KBM-7 (cell line): Measurements from ENCODE around the gene ZNF488.

Experiments used
- DNase-seq: peaks from one replicate; pipeline ENCODE4 v3.0.0-alpha.2; 2015
- in situ Hi-C: fragments of 300-500 bp; cut with MboI; formaldehyde crosslinking; loops from 2 replicates; pipeline ENCODE4 v1.14.3; 2020; ENCODE audit warnings: low sequenced_read_pairs, low pct_unique_long_range_greater_than_20kb, mixed read lengths

Gene ZNF488

DNA sequence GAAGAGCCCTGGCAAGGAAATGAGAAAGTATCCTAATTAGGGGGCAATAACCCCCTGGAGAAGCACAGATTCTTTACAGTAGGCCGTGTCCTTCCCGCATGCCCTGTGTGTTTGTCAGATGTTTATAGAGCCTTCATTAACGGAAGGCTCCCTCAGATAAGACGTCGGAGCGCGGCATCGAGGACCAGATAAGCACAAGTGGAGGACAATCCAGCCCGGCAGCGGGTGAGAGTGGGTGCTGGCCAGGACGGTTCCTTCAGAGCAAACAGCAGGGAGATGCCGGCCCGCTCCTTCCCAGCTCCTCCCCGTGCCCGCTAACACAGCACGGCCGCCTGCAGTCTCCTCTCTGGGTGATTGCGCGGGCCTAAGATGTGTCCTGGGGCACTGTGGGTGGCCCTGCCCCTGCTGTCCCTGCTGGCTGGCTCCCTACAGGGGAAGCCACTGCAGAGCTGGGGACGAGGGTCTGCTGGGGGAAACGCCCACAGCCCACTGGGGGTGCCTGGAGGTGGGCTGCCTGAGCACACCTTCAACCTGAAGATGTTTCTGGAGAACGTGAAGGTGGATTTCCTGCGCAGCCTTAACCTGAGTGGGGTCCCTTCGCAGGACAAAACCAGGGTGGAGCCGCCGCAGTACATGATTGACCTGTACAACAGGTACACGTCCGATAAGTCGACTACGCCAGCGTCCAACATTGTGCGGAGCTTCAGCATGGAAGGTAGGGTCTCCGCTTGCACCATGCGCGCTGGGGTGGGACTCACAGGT, 61.6 kb downstream of the ZNF488 start, which contains the start of gene GDF2:
Gene GDF2 (plus strand): TSS at position 155 of the 762 bp plus-strand sequence. CDS start 215 bp downstream, at position 370.
- in situ Hi-C loops, result no loop called here

DNA sequence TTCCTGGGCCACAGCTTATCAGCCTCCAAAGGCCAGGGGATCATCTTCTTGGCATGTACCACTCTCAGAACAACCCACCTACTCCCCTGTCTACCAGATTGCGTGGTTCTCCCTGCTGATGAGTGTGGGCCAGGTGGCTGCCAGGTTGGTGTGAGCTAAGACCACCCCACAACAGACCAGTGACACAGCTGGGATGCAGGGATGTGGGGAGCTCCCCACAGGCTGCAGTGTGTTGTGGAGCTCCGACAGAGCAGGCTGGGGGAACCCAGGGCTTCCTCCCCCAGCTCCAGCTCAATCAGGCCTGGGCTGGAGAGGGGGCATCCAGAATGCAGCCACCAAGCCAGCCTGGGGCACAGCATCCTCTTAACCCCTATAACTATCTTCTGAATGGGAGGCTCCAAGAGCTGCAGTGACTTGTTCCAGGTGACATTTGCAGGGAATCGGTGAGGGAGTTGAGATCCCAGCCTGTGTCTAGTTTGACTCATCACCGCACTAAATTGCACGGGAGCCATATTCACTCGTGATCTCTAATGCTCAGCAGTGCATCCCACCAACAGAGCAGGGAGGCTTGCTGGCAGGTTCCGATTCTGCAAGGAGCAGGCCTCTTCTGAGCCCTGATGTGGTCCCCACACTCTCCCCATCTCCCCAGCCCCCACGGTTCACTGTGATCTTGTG, 62.4 kb downstream of the ZNF488 start:
- in situ Hi-C loops, result no loop called here
- no peak for DNase-seq

More for the DNA sequence above, 61.6 kb downstream of the ZNF488 start, which contains the start of gene GDF2:
- DNase-seq, result no peak

- no peak for DNase-seq
- in situ Hi-C loops, result no loop called here
Measured at GRCh38 chr10:47320812-47321211, 63.3 kb downstream of the ZNF488 start.

DNA sequence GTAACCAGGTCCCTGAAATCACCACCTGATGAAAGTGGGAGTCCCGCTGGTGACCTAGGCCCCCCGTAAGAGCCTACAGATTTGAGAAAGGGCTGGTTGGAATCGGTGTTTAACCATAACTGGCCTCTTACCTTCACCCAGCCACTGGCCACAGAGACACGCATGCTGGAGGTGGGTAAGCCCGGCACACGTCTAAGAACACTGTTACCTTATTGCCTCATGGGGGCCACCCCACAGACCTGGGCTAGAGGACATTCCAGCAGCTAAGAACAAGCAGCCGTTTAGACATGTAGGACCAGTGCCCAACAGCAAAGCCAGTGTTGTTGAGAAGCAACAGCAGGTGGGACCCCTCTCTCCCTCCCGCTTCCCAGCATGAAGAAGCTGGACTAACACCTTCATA, 64.3 kb downstream of the ZNF488 start:
- DNase-seq, result no peak
- in situ Hi-C loops, result no loop called here

GRCh38 chr10:47318706-47319105, 65.4 kb downstream of the ZNF488 start:
- DNase-seq, result no peak
- in situ Hi-C loops, result no loop called here

DNA sequence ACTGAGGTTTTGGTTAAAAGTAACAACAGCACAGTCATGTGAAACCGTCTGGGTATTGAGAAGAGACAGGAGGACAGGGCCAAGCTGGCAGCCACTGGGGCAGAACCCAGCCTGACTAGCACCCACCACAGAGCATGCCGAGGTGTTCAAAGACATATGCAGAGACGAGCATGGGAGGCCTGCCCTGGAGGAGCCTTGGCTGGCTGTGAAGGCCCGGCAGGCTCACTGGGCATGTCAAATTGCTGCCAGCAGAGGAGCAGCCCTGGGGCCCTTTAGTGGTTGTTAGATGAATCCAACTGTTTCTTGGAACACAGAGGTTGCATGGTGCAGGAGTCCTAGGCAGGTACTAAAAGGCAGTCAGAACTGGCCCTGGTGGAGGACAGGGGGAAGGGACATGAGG, 66.8 kb downstream of the ZNF488 start:
- DNase-seq, result no peak
- in situ Hi-C loops, result no loop called here

DNA sequence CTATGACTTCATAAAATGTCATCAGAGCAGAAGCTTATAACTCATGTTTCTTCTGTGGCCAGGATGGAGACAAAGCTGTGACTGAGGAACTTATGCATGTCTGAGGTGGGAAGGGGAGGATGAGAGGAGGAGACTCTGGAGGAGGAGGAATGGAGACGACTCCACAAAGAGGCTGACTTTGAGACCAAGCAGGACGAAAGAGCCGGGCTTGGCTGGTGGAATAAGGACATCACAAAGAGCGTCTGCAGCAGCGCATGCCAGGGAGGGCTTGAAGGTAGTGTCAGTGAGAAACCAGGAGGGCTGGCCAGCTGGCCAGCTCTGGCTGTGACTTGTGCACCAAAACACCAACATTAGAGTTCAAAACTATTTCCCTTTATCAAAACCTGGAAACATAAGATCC, 68.0 kb downstream of the ZNF488 start:
- no peak for DNase-seq
- in situ Hi-C loops, result no loop called here
